KMS-11 (cell line): ENCODE measurements around the gene ZNF101.

ENCODE experiments used
- H2AFZ ChIP-seq: fragments of 200-600 bp; sonication (generic); 2 replicates; pipeline ENCODE4 v1.6.1; 2016; ENCODE audit warnings: antibody characterized with exemption, mixed run types, low read depth
- H3K27ac ChIP-seq: fragments of 200-600 bp; sonication (generic); 2 replicates; pipeline ENCODE4 v1.6.1; 2016; ENCODE audit warnings: mild to moderate bottlenecking, mixed run types
- H3K27me3 ChIP-seq: fragments of 200-600 bp; sonication (generic); 2 replicates; pipeline ENCODE4 v1.6.1; 2017; ENCODE audit warnings: mild to moderate bottlenecking, low read depth, mixed run types, moderate library complexity; ENCODE audit not compliant: insufficient read depth
- H3K36me3 ChIP-seq: fragments of 200-600 bp; sonication (generic); 2 replicates; pipeline ENCODE4 v1.6.1; 2017; ENCODE audit warnings: mild to moderate bottlenecking, mixed run types; ENCODE audit not compliant: insufficient read depth
- H3K4me1 ChIP-seq: fragments of 200-600 bp; sonication (generic); 2 replicates; pipeline ENCODE4 v1.6.1; 2016; ENCODE audit warnings: mild to moderate bottlenecking, low read depth, mixed run types; ENCODE audit not compliant: poor library complexity, severe bottlenecking
- H3K4me2 ChIP-seq: fragments of 200-600 bp; sonication (generic); 2 replicates; pipeline ENCODE4 v1.7.0; 2016; ENCODE audit warnings: mild to moderate bottlenecking, mixed run types
- H3K4me3 ChIP-seq: fragments of 200-600 bp; sonication (generic); IDR thresholded peaks from 2 replicates; pipeline ENCODE4 v1.6.1; 2017; ENCODE audit warnings: low read depth, low read length, mixed read lengths; ENCODE audit not compliant: insufficient read depth
- H3K79me2 ChIP-seq: fragments of 200-600 bp; sonication (generic); 2 replicates; pipeline ENCODE4 v1.6.1; 2016; ENCODE audit warnings: low read depth, mixed run types; ENCODE audit not compliant: insufficient read depth
- H3K9ac ChIP-seq: fragments of 200-600 bp; sonication (generic); 2 replicates; pipeline ENCODE4 v1.6.1; 2016; ENCODE audit warnings: mild to moderate bottlenecking, mixed run types
- H4K20me1 ChIP-seq: fragments of 200-600 bp; sonication (generic); 2 replicates; pipeline ENCODE4 v1.6.1; 2016; ENCODE audit warnings: mild to moderate bottlenecking, mixed run types; ENCODE audit not compliant: insufficient read depth
- TF ChIP-seq, protein P1 (sequence below): fragments of 200-600 bp; sonication (generic); conservative IDR thresholded peaks from 2 replicates; pipeline ENCODE4 v1.6.1; 2017; ENCODE audit warnings: low read depth, mild to moderate bottlenecking, antibody characterized with exemption, low read length, moderate library complexity, mixed read lengths

Gene ZNF101

GRCh38 chr19:19637186-19637522 lies 31.5 kb upstream of the ZNF101 start:
- Histone ChIP-seq H3K4me1 (no peaks in the 10 kb centered on the region), H3K4me3 (no peak overlapping the region), H3K9ac (no peak overlapping the region), H4K20me1 (no peaks in the 10 kb centered on the region), H3K79me2 (no peaks in the 10 kb centered on the region), H3K27me3 (no peaks in the 10 kb centered on the region), H3K4me2 (no peak overlapping the region), H3K27ac (no peak overlapping the region), H3K36me3 (no peaks in the 10 kb centered on the region), H2AFZ (no peak overlapping the region)
- TF ChIP-seq, protein P1, sequence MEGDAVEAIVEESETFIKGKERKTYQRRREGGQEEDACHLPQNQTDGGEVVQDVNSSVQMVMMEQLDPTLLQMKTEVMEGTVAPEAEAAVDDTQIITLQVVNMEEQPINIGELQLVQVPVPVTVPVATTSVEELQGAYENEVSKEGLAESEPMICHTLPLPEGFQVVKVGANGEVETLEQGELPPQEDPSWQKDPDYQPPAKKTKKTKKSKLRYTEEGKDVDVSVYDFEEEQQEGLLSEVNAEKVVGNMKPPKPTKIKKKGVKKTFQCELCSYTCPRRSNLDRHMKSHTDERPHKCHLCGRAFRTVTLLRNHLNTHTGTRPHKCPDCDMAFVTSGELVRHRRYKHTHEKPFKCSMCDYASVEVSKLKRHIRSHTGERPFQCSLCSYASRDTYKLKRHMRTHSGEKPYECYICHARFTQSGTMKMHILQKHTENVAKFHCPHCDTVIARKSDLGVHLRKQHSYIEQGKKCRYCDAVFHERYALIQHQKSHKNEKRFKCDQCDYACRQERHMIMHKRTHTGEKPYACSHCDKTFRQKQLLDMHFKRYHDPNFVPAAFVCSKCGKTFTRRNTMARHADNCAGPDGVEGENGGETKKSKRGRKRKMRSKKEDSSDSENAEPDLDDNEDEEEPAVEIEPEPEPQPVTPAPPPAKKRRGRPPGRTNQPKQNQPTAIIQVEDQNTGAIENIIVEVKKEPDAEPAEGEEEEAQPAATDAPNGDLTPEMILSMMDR: no peak

- Histone ChIP-seq H4K20me1 (no peaks in the 10 kb centered on the region), H3K36me3 (no peaks in the 10 kb centered on the region), H2AFZ (no peak overlapping the region), H3K4me1 (no peaks in the 10 kb centered on the region), H3K27me3 (no peaks in the 10 kb centered on the region), H3K27ac (no peak overlapping the region), H3K9ac (no peak overlapping the region), H3K4me3 (no peak overlapping the region), H3K4me2 (no peak overlapping the region), H3K79me2 (no peaks in the 10 kb centered on the region)
- TF ChIP-seq, protein P1: no peak
These were observed 31.0 kb upstream of the ZNF101 start for GRCh38 chr19:19637523-19638251.

GRCh38 chr19:19642506-19643157 lies 26.0 kb upstream of the ZNF101 start:
- Histone ChIP-seq H3K27ac (no peak overlapping the region), H3K4me3 (no peak overlapping the region), H3K36me3 (no peaks in the 10 kb centered on the region), H3K79me2 (no peaks in the 10 kb centered on the region), H3K9ac (peak overlapping the region; percentile 33; the same call in 1 of the 2 replicates), H3K4me2 (peak overlapping the region; percentile 60; the same call in 1 of the 2 replicates), H2AFZ (peak overlapping the region; percentile 62; the same call in 1 of the 2 replicates), H3K4me1 (no peaks in the 10 kb centered on the region), H3K27me3 (no peaks in the 10 kb centered on the region), H4K20me1 (no peaks in the 10 kb centered on the region)
- TF ChIP-seq, protein P1: no peak

- Histone ChIP-seq H3K9ac (peak within 1 kb of the TSS; percentile 33; the same call in 1 of the 2 replicates), H3K27ac (peak within 1 kb of the TSS; percentile 56), H3K4me3 (no peak within 1 kb of the TSS), H3K4me2 (peak within 1 kb of the TSS; percentile 68; the same call in 1 of the 2 replicates), H3K27me3 (no peaks in the 10 kb centered on the region), H3K79me2 (no peaks in the 10 kb centered on the region), H2AFZ (peak within 1 kb of the TSS; percentile 62; the same call in 1 of the 2 replicates), H3K36me3 (no peaks in the 10 kb centered on the region), H4K20me1 (no peaks in the 10 kb centered on the region), H3K4me1 (no peaks in the 10 kb centered on the region)
- TF ChIP-seq, protein P1: peak; percentile 86
These were observed 25.2 kb upstream of the ZNF101 start, which contains the start of gene GMIP for GRCh38 chr19:19643158-19644053. Gene GMIP, minus strand, starts transcription at chr19:19643657. Its CDS starts 128 bp downstream, at chr19:19643529.
